CD4-positive, alpha-beta T cell (primary cell): ENCODE data around the gene RCN2. TPM values are rescaled to one million over a fixed set of nuclear protein-coding genes. Genes with fewer than 3 reads are reported as not detected.

Source experiments
- ATAC-seq: fragments of 200-7000 bp; cut with Tn5 transposase; one replicate; pipeline ENCODE4 v1.10.0; 2022; ENCODE audit warnings: mild to moderate bottlenecking; ENCODE audit not compliant: poor library complexity
- CTCF ChIA-PET: fragments of 350-600 bp; sonication (Branson Sonifier 250); formaldehyde crosslinking; loops from one replicate; lab custom pipeline; 2021; ENCODE audit warnings: antibody characterized with exemption, inconsistent platforms; lab: Charles Lee
- POLR2A ChIA-PET: fragments of 350-600 bp; sonication (Branson Sonifier 250); formaldehyde crosslinking; loops from one replicate; lab custom pipeline; 2021; ENCODE audit warnings: antibody characterized with exemption, inconsistent platforms; lab: Charles Lee
- DNase-seq, 14 experiments: peaks; one replicate each; pipeline ENCODE4 v3.0.0-alpha.2; 2013 to 2020; ENCODE audit warnings: mixed read lengths in 2 of 14
- H3K27ac ChIP-seq, 2 donors: one replicate each; pipeline versions ENCODE4 v1.5.1 to v1.7.0; 2013; ENCODE audit warnings: low read length in 2 of 2, low read depth in 1 of 2, mild to moderate bottlenecking in 1 of 2
- H3K27me3 ChIP-seq, 2 experiments: 1 replicate in 1 of 2; 2 replicates in 1 of 2; pipeline versions ENCODE4 v1.6.1 to v1.7.0; 2013; ENCODE audit warnings: low read length in 2 of 2, control low read depth in 1 of 2, mild to moderate bottlenecking in 1 of 2, moderate library complexity in 1 of 2; ENCODE audit not compliant: insufficient read depth in 2 of 2, control insufficient read depth in 1 of 2
- H3K36me3 ChIP-seq: one replicate; pipeline ENCODE4 v1.6.1; 2013; ENCODE audit warnings: low read length, control low read depth; ENCODE audit not compliant: insufficient read depth
- H3K4me1 ChIP-seq: one replicate; pipeline ENCODE4 v1.6.1; 2013; ENCODE audit warnings: low read length, control low read depth; ENCODE audit not compliant: insufficient read depth
- H3K4me3 ChIP-seq: one replicate; pipeline ENCODE4 v1.5.1; 2013; ENCODE audit warnings: mild to moderate bottlenecking, low read length, moderate library complexity
- H3K9me3 ChIP-seq, 2 experiments: 1 replicate in 1 of 2; 2 replicates in 1 of 2; pipeline versions ENCODE4 v1.6.1 to v1.7.0; 2013; ENCODE audit warnings: low read length in 2 of 2, mild to moderate bottlenecking in 2 of 2, control low read depth in 1 of 2, moderate library complexity in 1 of 2; ENCODE audit not compliant: control insufficient read depth in 1 of 2, insufficient read depth in 1 of 2
- H3K27ac Mint-ChIP-seq: one replicate; pipeline ENCODE4 v1.8.0; 2020; ENCODE audit warnings: mixed read lengths
- H3K27me3 Mint-ChIP-seq: one replicate; pipeline ENCODE4 v1.8.0; 2021; ENCODE audit warnings: mixed read lengths
- H3K36me3 Mint-ChIP-seq: one replicate; pipeline ENCODE4 v1.8.0; 2021; ENCODE audit warnings: low read depth, mixed read lengths
- H3K4me1 Mint-ChIP-seq: one replicate; pipeline ENCODE4 v1.8.0; 2021; ENCODE audit warnings: low read depth, mixed read lengths
- H3K4me3 Mint-ChIP-seq: one replicate; pipeline ENCODE4 v1.8.0; 2020; ENCODE audit warnings: mild to moderate bottlenecking, mixed read lengths
- H3K9me3 Mint-ChIP-seq: one replicate; pipeline ENCODE4 v1.8.0; 2020; ENCODE audit warnings: mixed read lengths
- CTCF ChIP-seq: fragments of 200-600 bp; IDR thresholded peaks from one replicate; pipeline ENCODE4 v1.8.0; 2022; ENCODE audit warnings: antibody characterized with exemption, mild to moderate bottlenecking
- intact Hi-C, 2 experiments: fragments of 100-400 bp; cut with DNase I in 1 of 2; cut with micrococcal nuclease in 1 of 2; formaldehyde crosslinking; loops; one replicate each; pipeline versions ENCODE4 v1.15.1 to v1.9.0; 2023 to 2025; cut with DNase I, micrococcal nuclease
- total RNA-seq, 174 experiments: library from RNA in 2 of 174; stranded (reverse) in 2 of 174; gene quantifications; one replicate each; pipeline ENCODE4 v1.2.3 and lab custom pipeline; 2021 to 2026

RCN2 gene
- total RNA-seq, 2 experiments from 2014 or later, result 18.1 to 19.1 TPM

GRCh38 chr15:77002954-77003912 lies 71.7 kb downstream of the RCN2 start:
- peaks cover 83% of the 10 kb centered on the region for H3K4me1 Mint-ChIP-seq
- peak overlapping the region; percentile 21 for H3K4me3 ChIP-seq
- no peaks in the 10 kb centered on the region for H3K27me3 ChIP-seq
- H3K27ac ChIP-seq, result peak overlapping the region; percentile 55 to 66
- H3K36me3 Mint-ChIP-seq, result peaks cover 64% of the 10 kb centered on the region
- intact Hi-C loops, result no loop called here
- H3K36me3 ChIP-seq, result peaks cover 41% of the 10 kb centered on the region
- no peaks in the 10 kb centered on the region for H3K27me3 Mint-ChIP-seq
- peaks cover 86% of the 10 kb centered on the region for H3K4me1 ChIP-seq
- no peaks in the 10 kb centered on the region for H3K9me3 ChIP-seq
- peak overlapping the region; percentile 91 for H3K27ac Mint-ChIP-seq
- DNase-seq, result peak in 13 of 14 experiments; percentile 39 to 89 (median 61)
- POLR2A ChIA-PET, result interaction anchor here (0.6 to 1.9 kb wide), 5 partner anchors 8 to 28 kb away, joined by 3 to 12 read pairs (median 5); partner anchors contain the start of gene PSTPIP1
- H3K9me3 Mint-ChIP-seq, result no peaks in the 10 kb centered on the region
- peak overlapping the region; percentile 78 for H3K4me3 Mint-ChIP-seq
- CTCF ChIA-PET, result interaction anchor here (1.8 kb wide), 1 partner anchor 30 kb away, joined by 6 read pairs; no protein-coding TSS in a partner anchor
- peak; percentile 85 for ATAC-seq
- no peak for TF ChIP-seq CTCF

Other genes starting within 250 kb of the RCN2 start
- 10 to 100 TPM; 40.3 to 41.2 TPM for gene SCAPER, start 26.4 kb upstream of the RCN2 start, total RNA-seq
- gene PSTPIP1, start 63.4 kb downstream of the RCN2 start, total RNA-seq, result 10 to 100 TPM; 79.4 to 82.7 TPM
- gene TSPAN3, start 139.4 kb downstream of the RCN2 start, total RNA-seq, result 10 to 100 TPM; 14.7 to 15.5 TPM